A549 (cell line): ENCODE results near the gene JAG2. TPM values are rescaled to one million over a fixed set of nuclear protein-coding genes. Genes with fewer than 3 reads are reported as not detected.

Experiments used
- ATAC-seq, 2 experiments: fragments of 200-7000 bp in 1 of 2; fragments of >200 bp in 1 of 2; cut with Nextera tagmentation in 1 of 2; cut with Tn5 transposase in 1 of 2; 3 replicates each; pipeline versions ENCODE4 v1.8.0 to v1.9.1; 2018 to 2020; ENCODE audit warnings: mild to moderate bottlenecking in 1 of 2, moderate library complexity in 1 of 2
- CTCF ChIA-PET: fragments of 300-600 bp; sonication (Branson Sonifier 250); formaldehyde crosslinking; extraction: SDS; loops from one replicate; lab custom pipeline; 2021; ENCODE audit warnings: antibody characterized with exemption, inconsistent platforms; lab: Yijun Ruan, JAX
- POLR2A ChIA-PET: fragments of 350-600 bp; formaldehyde crosslinking; extraction: SDS; loops from one replicate; lab custom pipeline; 2021; ENCODE audit warnings: antibody characterized with exemption, inconsistent platforms; lab: Yijun Ruan, JAX
- DNase-seq, 2 experiments: peaks; one replicate each; pipeline versions ENCODE4 v3.0.0 to v3.0.0-alpha.2; 2011 to 2016; ENCODE audit warnings: low read depth in 1 of 2, low spot score in 1 of 2
- FAIRE-seq: peaks from 2 replicates; lab custom pipeline; 2011; peaks lifted over from hg19 to GRCh38; lab: Jason Lieb, UNC
- H3K27ac ChIP-seq, 2 experiments: fragments of >200 bp; sonication (Bioruptor Twin); formaldehyde crosslinking; 3 replicates each; pipeline ENCODE4 v1.5.1; 2016 to 2017
- H3K4me1 ChIP-seq: fragments of >200 bp; sonication (Bioruptor Twin); formaldehyde crosslinking; 3 replicates; pipeline ENCODE4 v1.6.1; 2016
- H3K4me2 ChIP-seq: fragments of >200 bp; sonication (Bioruptor Twin); formaldehyde crosslinking; 3 replicates; pipeline ENCODE4 v1.6.1; 2016
- H3K4me3 ChIP-seq: fragments of >200 bp; sonication (Bioruptor Twin); formaldehyde crosslinking; 3 replicates; pipeline ENCODE4 v1.5.1; 2016
- H3K9me3 ChIP-seq: fragments of >200 bp; sonication (Bioruptor Twin); formaldehyde crosslinking; 3 replicates; pipeline ENCODE4 v1.6.1; 2016
- CBX2 ChIP-seq: fragments of 200-600 bp; sonication (generic); IDR thresholded peaks from 2 replicates; pipeline ENCODE4 v1.6.1; 2016; ENCODE audit warnings: low read depth, mild to moderate bottlenecking, borderline replicate concordance
- CEBPB ChIP-seq, 2 experiments: fragments of >200 bp in 1 of 2; sonication (Bioruptor Twin) in 1 of 2; formaldehyde crosslinking in 1 of 2; IDR thresholded peaks; 2 replicates each; pipeline ENCODE4 v1.6.1; 2012 to 2016
- CHD2 ChIP-seq: fragments of 150-350 bp; IDR thresholded peaks from 2 replicates; pipeline ENCODE4 v1.6.1; 2014; ENCODE audit warnings: low read length; ENCODE audit not compliant: partially characterized antibody
- CHD4 ChIP-seq: fragments of 200-600 bp; sonication (generic); IDR thresholded peaks from 2 replicates; pipeline ENCODE4 v1.6.1; 2016; ENCODE audit warnings: antibody characterized with exemption, mild to moderate bottlenecking, borderline replicate concordance
- E2F6 ChIP-seq: IDR thresholded peaks from 2 replicates; pipeline ENCODE4 v1.6.1; 2012; ENCODE audit warnings: low read depth, borderline replicate concordance
- ELK1 ChIP-seq: fragments of 150-350 bp; IDR thresholded peaks from 2 replicates; pipeline ENCODE4 v1.6.1; 2014; ENCODE audit warnings: low read depth, mild to moderate bottlenecking, low read length
- ESRRA ChIP-seq: fragments of 150-350 bp; IDR thresholded peaks from 2 replicates; pipeline ENCODE4 v1.6.1; 2014; ENCODE audit warnings: mild to moderate bottlenecking, low read length, borderline replicate concordance
- FOSB ChIP-seq: fragments of 250-450 bp; sonication (Bioruptor Pico); IDR thresholded peaks from 2 replicates; pipeline ENCODE4 v1.5.0; 2020; ENCODE audit warnings: mild to moderate bottlenecking, moderate library complexity
- FOSL2 ChIP-seq, 2 experiments: fragments of 450-650 bp in 1 of 2; fragments of >200 bp in 1 of 2; sonication (Bioruptor Twin) in 1 of 2; formaldehyde crosslinking; IDR thresholded peaks; 2 replicates each; pipeline versions ENCODE4 v1.5.0 to v1.6.1; 2016 to 2020; ENCODE audit warnings: mild to moderate bottlenecking in 1 of 2, moderate library complexity in 1 of 2
- HES2 ChIP-seq: fragments of >200 bp; sonication (Bioruptor Twin); formaldehyde crosslinking; IDR thresholded peaks from 2 replicates; pipeline ENCODE4 v1.6.1; 2016
- HOXA7 ChIP-seq: fragments of 250-450 bp; sonication (Bioruptor Pico); IDR thresholded peaks from 2 replicates; pipeline ENCODE4 v1.5.0; 2020; ENCODE audit warnings: mild to moderate bottlenecking, moderate library complexity
- HOXB13 ChIP-seq: fragments of 250-450 bp; sonication (Bioruptor Pico); IDR thresholded peaks from 2 replicates; pipeline ENCODE4 v1.5.0; 2020; ENCODE audit warnings: low read depth, mild to moderate bottlenecking, moderate library complexity
- KDM5A ChIP-seq: fragments of 200-600 bp; sonication (generic); IDR thresholded peaks from 2 replicates; pipeline ENCODE4 v1.6.1; 2016; ENCODE audit warnings: antibody characterized with exemption, mild to moderate bottlenecking
- MAFK ChIP-seq: fragments of 450-650 bp; IDR thresholded peaks from 2 replicates; pipeline ENCODE4 v1.6.1; 2014; ENCODE audit not compliant: partially characterized antibody
- MAZ ChIP-seq: fragments of 150-350 bp; IDR thresholded peaks from 2 replicates; pipeline ENCODE4 v1.6.1; 2014; ENCODE audit warnings: antibody characterized with exemption, low read depth, low read length, borderline replicate concordance
- MYC ChIP-seq: IDR thresholded peaks from 2 replicates; pipeline ENCODE4 v1.6.1; 2012; ENCODE audit warnings: mild to moderate bottlenecking, inconsistent platforms, low read length, improper control_type of control experiment, borderline replicate concordance
- NFE2L2 ChIP-seq: fragments of 150-350 bp; conservative IDR thresholded peaks from 2 replicates; pipeline ENCODE4 v1.6.1; 2014; ENCODE audit warnings: low read length
- POLR2A ChIP-seq: IDR thresholded peaks from 2 replicates; pipeline ENCODE4 v1.6.1; 2012; ENCODE audit warnings: mild to moderate bottlenecking, low read length
- POLR2AphosphoS2 ChIP-seq: conservative IDR thresholded peaks from 2 replicates; pipeline ENCODE4 v1.6.1; 2012; ENCODE audit warnings: low read length, improper control_type of control experiment, inconsistent platforms
- RAD21 ChIP-seq, 2 experiments: fragments of >200 bp in 1 of 2; sonication (Bioruptor Twin) in 1 of 2; formaldehyde crosslinking in 1 of 2; IDR thresholded peaks in 1 of 2; conservative IDR thresholded peaks in 1 of 2; 2 replicates in 1 of 2; 3 replicates in 1 of 2; pipeline ENCODE4 v1.6.1; 2012 to 2018; ENCODE audit warnings: inconsistent platforms in 1 of 2
- REST ChIP-seq: fragments of 200-600 bp; sonication (generic); IDR thresholded peaks from 2 replicates; pipeline ENCODE4 v1.6.1; 2016; ENCODE audit warnings: antibody characterized with exemption, mild to moderate bottlenecking, moderate library complexity
- SMC3 ChIP-seq: fragments of >200 bp; sonication (Bioruptor Twin); formaldehyde crosslinking; IDR thresholded peaks from 3 replicates; pipeline ENCODE4 v1.6.1; 2018; ENCODE audit warnings: inconsistent platforms
- SREBF2 ChIP-seq: fragments of 450-650 bp; IDR thresholded peaks from 2 replicates; pipeline ENCODE4 v1.6.1; 2014; ENCODE audit warnings: mild to moderate bottlenecking, moderate library complexity
- ZC3H11A ChIP-seq: fragments of 450-650 bp; IDR thresholded peaks from 2 replicates; pipeline ENCODE4 v1.6.1; 2014; ENCODE audit warnings: antibody characterized with exemption, mild to moderate bottlenecking
- WGBS: methylation state at CpG from one replicate; pipeline ENCODE4 v1.1.6; 2017; ENCODE audit errors: missing lambda C conversion rate; 5-methylcytosine and 5-hydroxymethylcytosine counted together
- polyA plus RNA-seq, 4 experiments: library from polyadenylated mRNA; depleted of rRNA in 3 of 4; stranded (reverse); fragments of >200 nt; fragmentation: RNase III in 1 of 4; extraction: RNeasy Plus Mini Kit Qiagen cat#74134 plus additional on column Dnase treatment in 1 of 4; gene quantifications; 2 replicates in 3 of 4; 3 replicates in 1 of 4; pipeline ENCODE4 v1.2.3, GENCODE V29; 2011 to 2017

JAG2 gene
- polyA plus RNA-seq, 2 of the 4 experiments (the other 2 are of a cell fraction) = 5.9 to 20.4 TPM

- Histone ChIP-seq H3K9me3 (no peaks in the 10 kb centered on the region), H3K4me2 (no peak overlapping the region), H3K4me3 (no peak overlapping the region), H3K4me1 (peaks cover 35% of the 10 kb centered on the region), H3K27ac (no peak overlapping the region)
- ChIA-PET POLR2A (interaction anchor here (1.3 kb wide), 1 partner anchor 105 kb away, joined by 3 read pairs; the partner anchor contains the start of gene BRF1), CTCF (interaction anchor here (0.9 to 4.5 kb wide), 8 partner anchors 8 to 156 kb away, joined by 3 to 26 read pairs (median 4); partner anchors contain the start of gene BRF1)
- 72% methylated on average over 21 of the region's 25 CpGs for WGBS
- FAIRE-seq (no peak), ATAC-seq (no peak), DNase-seq (no peak)
- TF ChIP-seq ZC3H11A = no peak
- no peak for TF ChIP-seq POLR2A
- TF ChIP-seq POLR2AphosphoS2 = no peak
- TF ChIP-seq FOSB (CRISPR knock-in tag) = no peak
- no peak for TF ChIP-seq RAD21 (conservative IDR thresholded peaks at IDR 0.05 in 1 of 2, IDR thresholded peaks at IDR 0.05 in 1 of 2)
- no peak for TF ChIP-seq HOXB13
- TF ChIP-seq ELK1 = no peak
- TF ChIP-seq REST = no peak
- TF ChIP-seq FOSL2 (IDR thresholded peaks at IDR 0.05) = no peak
- no peak for TF ChIP-seq FOSL2 (CRISPR knock-in tag; IDR thresholded peaks at IDR 0.05)
- TF ChIP-seq CHD2 = no peak
- TF ChIP-seq MAFK = no peak
- no peak for TF ChIP-seq HOXA7
Measured at GRCh38 chr14:105195522-105196264, 27.1 kb upstream of the JAG2 start.

GRCh38 chr14:105195051-105195450, 26.5 kb upstream of the JAG2 start:
- POLR2A ChIA-PET = interaction anchor here (1.1 to 1.3 kb wide), 2 partner anchors 106 to 108 kb away, joined by 3 to 4 read pairs; partner anchors contain the start of gene BRF1

More at GRCh38 chr14:105195051-105195450, 26.5 kb upstream of the JAG2 start:
- no peak overlapping the region for H3K27ac ChIP-seq
- WGBS = 71% methylated on average over 5 of the region's 10 CpGs
- ATAC-seq = no peak
- TF ChIP-seq E2F6 (no peak), CHD4 (no peak), CBX2 (no peak), ZC3H11A (no peak), MAZ (no peak), HES2 (no peak), NFE2L2 (no peak), ESRRA (no peak), SREBF2 (no peak), CEBPB (IDR thresholded peaks at IDR 0.05) (no peak), SMC3 (no peak), MYC (no peak), KDM5A (no peak)
- TF ChIP-seq, all 56 proteins: peak for 0
- CTCF ChIA-PET = interaction anchor here (0.9 to 4.5 kb wide), 9 partner anchors 9 to 157 kb away, joined by 3 to 26 read pairs (median 4); partner anchors contain the start of gene BRF1
- H3K4me1 ChIP-seq = peaks cover 35% of the 10 kb centered on the region
- no peak overlapping the region for H3K4me2 ChIP-seq
- FAIRE-seq (no peak), DNase-seq (no peak)
- no peaks in the 10 kb centered on the region for H3K9me3 ChIP-seq
- no peak overlapping the region for H3K4me3 ChIP-seq
